GM18951 (cell line): ENCODE measurements around the gene PBLD.
"Not testable (repeated sequence)": the region's sequence is repeated elsewhere in the genome, so short reads cannot be mapped to it uniquely, and the experiment has no call there.

Experiments
- POLR2A ChIP-seq: IDR thresholded peaks from 4 replicates; pipeline ENCODE4 v1.6.1; 2011; ENCODE audit warnings: mild to moderate bottlenecking; ENCODE audit not compliant: insufficient read length, insufficient read depth; ENCODE audit errors: extremely low read depth
- in situ Hi-C: fragments of 300-500 bp; cut with MboI; formaldehyde crosslinking; loops from one replicate; pipeline ENCODE4 v1.12.0; 2022; ENCODE audit warnings: low sequenced_read_pairs, mixed read lengths, inconsistent platforms; ENCODE audit not compliant: unreplicated experiment

Gene PBLD

DNA sequence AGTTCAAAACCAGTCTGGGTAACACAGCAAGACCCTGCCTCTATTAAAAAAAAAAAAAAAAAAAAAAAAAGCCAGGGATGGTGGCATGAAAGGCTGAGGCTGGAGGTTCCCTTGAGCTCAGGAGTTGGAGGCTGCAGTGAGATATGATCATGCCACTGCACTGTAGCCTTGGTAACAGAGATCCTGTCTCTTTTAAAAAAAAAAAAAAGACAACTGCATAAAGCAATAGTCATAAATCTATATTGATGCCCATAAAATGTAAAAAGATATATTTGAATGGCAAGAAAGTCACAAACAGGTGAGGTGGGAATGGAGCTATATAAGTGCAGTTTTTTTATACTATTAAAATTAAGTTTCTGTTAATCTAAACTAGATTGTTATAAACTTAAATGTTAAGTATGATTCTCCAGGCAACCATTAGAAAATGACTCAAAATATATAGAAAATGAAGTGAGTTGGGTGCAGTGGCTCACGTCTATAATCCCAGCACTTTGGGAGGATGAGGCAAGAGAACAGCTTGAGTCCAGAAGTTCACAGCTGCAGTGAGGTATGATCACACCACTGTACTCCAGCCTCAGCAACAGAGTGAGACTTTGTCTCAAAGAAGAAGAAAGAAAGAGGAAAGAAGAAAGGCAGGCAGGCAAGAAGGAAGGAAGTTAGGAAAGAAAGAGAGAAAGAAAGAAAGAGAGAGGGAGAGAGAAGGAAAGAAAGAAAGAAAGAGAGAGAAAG lies 14.2 kb downstream of the PBLD start:
- no peak for TF ChIP-seq POLR2A
- in situ Hi-C loops: no loop called here

DNA sequence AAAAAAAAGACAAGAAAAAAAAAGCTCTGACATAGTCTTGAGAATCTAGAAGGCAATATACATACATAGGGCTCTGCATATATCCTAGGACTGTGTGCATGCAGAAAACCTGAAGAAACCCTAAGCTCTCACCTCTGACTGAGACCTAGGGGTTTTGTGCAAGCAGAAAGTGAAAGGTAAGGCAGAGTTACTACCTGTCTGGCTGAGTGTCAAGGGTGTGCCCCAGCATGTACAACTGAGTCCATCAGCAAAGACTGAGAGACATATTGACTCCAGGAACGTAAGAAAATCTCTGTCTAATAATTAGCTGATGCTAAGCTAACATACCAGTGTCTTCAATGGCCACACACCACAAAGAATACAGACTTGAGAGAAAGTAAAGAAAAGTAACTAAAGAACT lies 17.1 kb downstream of the PBLD start:
- TF ChIP-seq POLR2A: no peak
- in situ Hi-C loops: no loop called here

DNA sequence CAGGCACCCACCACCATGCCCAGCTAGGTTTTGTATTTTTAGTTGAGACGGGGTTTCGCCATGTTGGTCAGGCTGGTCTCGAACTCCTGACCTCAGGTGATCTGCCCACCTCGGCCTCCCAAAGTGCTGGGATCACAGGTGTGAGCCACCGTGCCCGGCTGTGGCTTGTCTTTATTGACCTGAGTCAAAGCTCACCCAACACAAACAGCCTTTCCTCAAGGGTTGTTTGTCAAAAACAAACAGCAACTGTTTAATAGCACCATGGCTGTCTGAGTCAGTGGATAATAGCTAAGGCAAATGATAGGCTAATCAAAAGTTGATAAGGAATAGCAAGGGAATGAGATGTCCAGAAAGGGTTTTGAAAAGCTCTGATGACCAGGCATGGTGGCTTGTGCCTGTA lies 17.8 kb downstream of the PBLD start:
- in situ Hi-C loops: not testable (repeated sequence)

DNA sequence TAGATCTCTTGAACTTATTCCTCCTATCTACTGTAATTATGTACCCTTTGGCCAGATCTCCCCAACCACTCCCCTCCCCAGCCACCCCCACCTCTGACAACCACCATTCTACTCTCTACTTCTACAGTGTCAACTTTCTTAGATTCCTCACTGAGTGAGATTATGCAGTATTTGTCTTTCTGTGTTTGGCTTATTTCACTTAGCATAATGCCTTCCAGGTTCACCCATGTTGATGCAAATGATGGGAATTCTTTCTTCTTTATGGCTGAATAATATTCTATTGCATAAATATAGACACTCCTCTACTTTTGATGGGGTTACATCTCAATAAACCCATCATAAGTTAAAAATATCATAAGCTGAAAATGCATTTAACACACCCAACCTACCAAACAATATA lies 22.2 kb downstream of the PBLD start:
- no peak for TF ChIP-seq POLR2A
- in situ Hi-C loops: no loop called here

DNA sequence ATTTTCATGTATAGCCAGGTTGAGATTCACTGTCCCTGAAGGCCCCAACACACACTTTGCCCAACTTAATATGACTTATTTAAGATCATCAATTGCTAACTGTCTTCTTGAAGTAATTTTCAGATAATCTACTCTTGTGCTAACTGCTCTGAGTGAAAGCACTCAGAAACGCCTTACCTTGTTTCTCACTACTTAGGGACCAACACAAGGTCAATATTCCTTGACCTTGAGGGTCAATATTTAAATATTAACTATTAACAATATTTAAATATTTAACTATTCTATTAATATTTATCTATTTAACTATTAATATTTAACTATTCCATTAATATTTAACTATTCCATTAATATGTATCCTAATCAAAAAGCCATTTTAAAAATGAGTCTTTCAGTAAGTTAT lies 26.9 kb downstream of the PBLD start:
- no peak for TF ChIP-seq POLR2A
- in situ Hi-C loops: loop anchor here (10.0 kb wide), 1 partner anchor 91 kb away; no protein-coding TSS in a partner anchor

DNA sequence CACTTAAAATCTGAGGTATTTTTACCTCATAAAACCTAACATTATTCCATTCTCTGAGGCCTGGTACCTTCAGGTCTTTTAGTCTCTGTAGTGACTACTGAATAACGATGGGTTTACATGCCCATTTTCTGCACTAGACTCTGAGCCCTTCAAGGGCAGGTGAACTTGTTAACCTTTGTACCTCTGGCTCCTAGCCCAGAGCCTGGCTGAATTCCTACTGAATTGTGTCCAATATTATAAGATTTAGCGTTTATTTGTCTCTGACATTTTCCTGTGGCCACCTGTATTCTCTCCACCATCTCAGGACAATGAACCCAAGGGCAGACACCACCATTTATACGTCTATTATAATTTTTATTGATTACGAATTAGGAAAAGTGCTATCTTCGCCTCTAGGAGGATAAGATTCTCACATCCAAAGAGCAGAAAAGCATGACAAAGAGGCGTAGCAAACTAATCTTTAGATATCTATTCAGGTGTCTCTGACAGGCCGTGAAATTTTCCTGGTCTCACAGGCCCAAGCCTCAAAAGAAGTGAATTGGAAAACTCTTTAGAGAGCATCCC lies 28.8 kb downstream of the PBLD start:
- in situ Hi-C loops: loop anchor here (10.0 kb wide), 1 partner anchor 89 kb away; no protein-coding TSS in a partner anchor
- no peak for TF ChIP-seq POLR2A

DNA sequence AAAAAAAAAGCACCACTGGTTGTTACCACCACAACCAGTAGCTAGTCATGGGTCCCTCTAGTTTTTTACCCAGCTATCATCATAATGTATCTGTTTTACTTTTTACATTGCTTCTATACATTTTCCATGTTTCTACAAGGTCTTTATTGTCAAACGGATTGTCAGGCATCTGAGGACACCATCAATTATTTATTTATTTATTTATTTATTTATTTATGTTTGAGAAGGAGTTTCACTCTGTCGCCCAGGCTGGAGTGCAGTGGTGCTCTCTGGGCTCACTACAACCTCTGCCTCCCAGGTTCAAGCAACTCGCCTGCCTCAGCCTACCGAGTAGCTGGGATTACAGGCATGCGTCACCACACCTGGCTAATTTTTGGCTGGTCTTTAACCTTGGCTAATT lies 29.9 kb downstream of the PBLD start:
- no peak for TF ChIP-seq POLR2A
- in situ Hi-C loops: loop anchor here (10.0 kb wide), 1 partner anchor 88 kb away; no protein-coding TSS in a partner anchor

DNA sequence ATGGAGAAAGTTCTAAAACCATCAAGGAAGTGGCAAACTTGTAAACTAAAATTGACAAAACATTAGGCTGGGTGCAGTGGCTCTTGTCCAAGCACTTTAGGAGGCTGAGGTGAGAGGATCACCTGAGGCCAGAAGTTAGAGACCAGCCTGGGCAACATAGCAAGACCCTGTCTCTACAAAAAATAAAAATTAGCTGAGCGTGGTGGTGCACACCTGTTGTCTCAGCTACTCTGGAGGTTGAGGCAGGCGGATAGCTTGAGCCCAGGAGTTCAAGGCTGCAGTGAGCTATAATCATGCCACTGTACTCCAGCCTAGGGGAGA lies 30.3 kb downstream of the PBLD start:
- TF ChIP-seq POLR2A: no peak
- in situ Hi-C loops: loop anchor here (10.0 kb wide), 1 partner anchor 88 kb away; no protein-coding TSS in a partner anchor

DNA sequence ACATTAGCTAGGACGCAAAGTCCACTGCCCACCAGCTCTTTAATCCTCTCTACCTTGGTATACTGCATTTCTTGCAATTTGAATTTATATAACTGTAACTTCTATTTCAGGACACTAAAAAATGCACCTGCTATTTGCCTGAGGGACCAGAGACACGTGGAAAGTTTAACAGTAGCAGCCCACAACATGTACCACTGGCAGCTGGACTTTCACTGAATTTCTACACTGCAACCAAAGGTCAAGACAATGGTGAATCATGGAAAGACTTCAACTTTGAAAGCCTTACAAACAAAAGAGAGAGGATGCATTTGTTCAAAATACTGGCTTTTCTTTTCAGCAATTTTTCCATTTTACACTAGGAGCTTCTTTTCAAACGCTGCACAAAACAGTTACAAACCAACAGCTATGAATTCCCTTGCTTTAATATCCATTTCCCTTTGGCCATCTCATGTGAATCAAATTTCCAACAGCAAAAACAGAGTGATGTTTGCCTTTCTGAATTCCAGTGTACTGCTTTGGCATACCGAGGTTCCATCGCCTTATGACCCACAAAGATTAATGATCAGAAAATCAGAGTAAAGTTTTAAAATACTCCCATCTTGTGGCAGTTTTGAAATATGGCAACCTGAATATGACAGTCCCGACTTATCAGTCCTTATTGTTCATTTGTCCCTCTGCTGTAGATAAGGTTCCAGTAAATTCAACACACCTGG lies 30.8 kb downstream of the PBLD start:
- TF ChIP-seq POLR2A: no peak
- in situ Hi-C loops: loop anchor here (10.0 kb wide), 1 partner anchor 87 kb away; no protein-coding TSS in a partner anchor

DNA sequence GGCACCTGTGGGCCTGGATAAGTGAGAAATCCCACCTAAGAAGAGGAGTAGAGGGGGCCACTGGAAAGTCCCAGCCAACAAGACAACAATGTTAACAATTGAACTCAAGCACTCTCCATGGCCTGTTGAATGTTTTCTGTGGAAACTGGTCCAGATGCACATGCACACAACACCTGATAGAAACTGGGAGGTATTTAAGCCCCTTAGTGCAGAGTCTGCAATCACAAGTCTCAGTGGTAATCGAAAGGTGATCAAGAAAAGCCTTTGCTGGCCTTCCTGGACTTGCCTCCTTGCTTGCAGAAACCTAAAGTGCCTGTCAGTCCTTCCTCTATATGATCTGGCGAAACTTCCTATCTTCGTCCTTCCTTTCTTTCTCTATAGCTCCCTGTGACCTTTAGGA lies 31.4 kb downstream of the PBLD start:
- TF ChIP-seq POLR2A: no peak
- in situ Hi-C loops: loop anchor here (10.0 kb wide), 1 partner anchor 86 kb away; no protein-coding TSS in a partner anchor

DNA sequence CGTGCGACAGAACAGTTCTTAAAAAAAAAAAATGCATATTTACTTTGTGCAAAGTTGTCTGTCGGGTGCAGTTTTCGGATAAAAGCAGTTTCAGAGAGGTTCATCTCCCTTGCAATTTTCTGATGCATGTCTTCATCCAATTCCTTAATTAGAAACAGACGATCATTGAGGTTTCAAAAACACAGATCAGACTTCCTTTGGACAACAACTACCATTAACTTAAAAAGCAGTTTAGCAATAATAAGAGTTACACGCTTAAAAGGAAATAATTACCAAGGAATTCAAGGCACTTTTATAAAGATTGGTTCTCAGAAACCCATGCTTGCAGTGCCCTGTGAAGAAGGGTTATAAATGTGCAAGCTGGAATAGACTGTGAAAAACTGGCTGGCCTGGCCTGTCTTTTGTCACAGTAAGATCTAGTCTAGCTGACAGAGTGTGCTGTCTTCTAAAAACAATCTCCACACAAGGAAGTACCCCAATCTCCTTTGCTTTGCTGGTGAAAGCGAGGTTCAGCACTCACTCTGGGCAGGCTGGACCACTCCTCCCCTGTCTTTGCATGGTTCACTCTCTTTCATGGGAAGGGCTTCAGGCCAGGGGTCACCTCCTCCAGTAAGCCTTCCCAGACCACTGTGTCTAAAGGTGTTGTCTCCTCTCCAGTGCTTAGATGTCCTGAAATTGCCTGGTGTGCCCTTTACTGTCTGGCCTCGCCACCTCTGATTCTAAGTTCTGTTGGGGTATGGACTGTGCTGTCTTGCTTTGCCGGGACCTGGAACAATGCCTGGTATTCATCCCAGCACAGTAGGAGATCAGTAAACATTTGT lies 35.7 kb downstream of the PBLD start:
- in situ Hi-C loops: no loop called here
- no peak for TF ChIP-seq POLR2A

DNA sequence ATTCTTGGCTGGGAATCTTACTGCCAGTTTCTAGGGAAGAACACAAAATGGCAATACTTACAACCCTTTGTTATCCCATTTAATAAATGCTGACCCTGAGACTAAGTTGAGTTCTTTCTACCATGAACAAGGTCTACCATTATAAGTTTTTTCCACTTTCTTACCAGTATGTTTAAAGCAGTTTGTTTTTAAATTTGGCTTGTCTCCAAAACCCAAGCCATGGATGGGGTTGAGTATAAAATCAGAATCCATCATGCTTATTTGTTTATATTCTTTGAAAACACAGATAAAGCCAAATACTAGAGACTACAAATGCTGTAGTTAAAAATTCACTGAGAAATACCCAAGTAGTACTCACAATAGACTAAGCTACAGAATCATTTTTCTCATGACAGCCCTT lies 42.0 kb downstream of the PBLD start:
- no peak for TF ChIP-seq POLR2A
- in situ Hi-C loops: no loop called here

DNA sequence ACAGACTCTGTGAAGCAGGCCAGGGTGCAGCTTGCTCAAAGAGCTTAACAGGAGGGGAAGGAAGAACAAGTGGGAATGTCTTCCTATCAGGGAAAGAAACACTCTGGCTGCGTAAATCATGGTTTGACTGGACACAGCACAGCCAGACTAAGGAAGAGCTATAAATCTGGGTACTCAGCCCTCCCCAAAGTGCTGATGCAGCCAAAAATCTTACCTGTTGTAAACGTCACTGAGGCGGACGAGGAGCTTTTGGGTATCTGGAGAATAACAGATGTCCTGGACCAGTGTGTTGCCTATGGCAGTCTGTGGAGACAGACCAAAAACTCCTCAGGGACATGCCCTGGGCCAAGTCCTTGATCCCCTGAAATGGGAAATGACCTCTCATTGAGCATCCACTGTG lies 44.0 kb downstream of the PBLD start:
- TF ChIP-seq POLR2A: no peak
- in situ Hi-C loops: no loop called here
